Measurements from ENCODE around the gene CREB5.

- TF ChIP-seq MAX (IDR thresholded peaks at IDR 0.05) (no peak), EZH2 (IDR thresholded peaks at IDR 0.05; ENCODE audit: low read depth, low read length, severe bottlenecking) (no peak), CTCF (IDR thresholded peaks at IDR 0.05; ENCODE audit: control extremely low read depth in 1 of 3, insufficient read depth in 1 of 3, low read depth in 1 of 3, low read length in 3 of 3) (no peak), POLR2A (IDR thresholded peaks at IDR 0.05; ENCODE audit: control extremely low read depth in 1 of 2, low read depth in 2 of 2, low read length in 2 of 2) (no peak), CEBPB (IDR thresholded peaks at IDR 0.05; ENCODE audit: low read depth, low read length) (no peak), EP300 (IDR thresholded peaks at IDR 0.05; ENCODE audit: borderline replicate concordance in 1 of 2, low read depth in 2 of 2, low read length in 2 of 2) (no peak), SIN3A (conservative IDR thresholded peaks at IDR 0.05 in 1 of 2, IDR thresholded peaks at IDR 0.05 in 1 of 2; ENCODE audit: low read depth in 1 of 2, low read length in 2 of 2) (no peak), RXRA (IDR thresholded peaks at IDR 0.05; ENCODE audit: insufficient read depth, low read depth, low read length) (no peak)
Measured at GRCh38 chr7:28621369-28621841, 209.1 kb downstream of the CREB5 start.
